ENCODE results near the gene ESR2.
A peak's percentile ranks its signal among the peaks of the same experiment; 100 is the strongest.

The ESR2 gene

DNA sequence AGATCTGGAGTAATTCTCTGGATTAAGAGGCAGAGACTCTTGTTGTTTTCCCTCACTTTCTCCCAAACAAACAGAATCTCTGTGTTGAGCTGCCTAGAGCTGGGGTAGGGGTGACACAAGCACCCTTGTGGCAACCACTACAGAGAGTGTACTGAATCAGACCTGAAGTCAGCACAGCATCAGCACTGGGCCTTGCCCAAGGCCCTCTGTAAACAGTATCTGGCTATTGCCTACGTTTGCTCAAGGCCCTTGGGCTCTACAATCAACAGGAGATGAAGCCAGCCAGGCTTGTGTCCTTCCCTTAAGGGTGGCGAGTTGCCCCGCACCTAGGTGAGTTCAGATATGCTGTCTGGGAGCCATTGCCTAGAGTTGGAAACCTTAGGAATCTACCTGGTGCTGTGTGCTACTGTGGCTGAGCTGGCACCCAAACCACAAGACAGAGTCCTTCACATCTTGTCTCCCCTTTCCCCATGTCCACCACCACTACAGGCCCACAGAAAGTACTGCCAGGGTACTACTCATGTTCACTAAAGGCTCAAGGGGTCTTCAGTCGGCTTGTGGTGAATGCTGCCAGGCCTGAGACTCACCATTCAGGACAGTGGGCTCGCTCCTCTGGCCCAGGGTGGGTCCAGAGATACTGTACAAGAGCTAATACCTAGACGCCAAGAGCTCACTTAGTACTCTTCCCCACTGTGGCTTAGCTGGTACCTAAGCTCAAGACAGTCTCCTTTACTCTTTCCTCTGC, 234.5 kb downstream of the ESR2 start:
- H2BK12ac ChIP-seq (ENCODE audit: low read length), result no peak overlapping the region
- H3K79me1 ChIP-seq (ENCODE audit: low read depth, low read length), result no peaks in the 10 kb centered on the region
- no peak overlapping the region for H3K9ac ChIP-seq (ENCODE audit: low read depth, low read length, poor library complexity)
- no peak overlapping the region for H3K4me3 ChIP-seq (ENCODE audit: low read length in 2 of 2)
- H3K14ac ChIP-seq (ENCODE audit: low read length), result no peak overlapping the region
- no peak overlapping the region for H4K91ac ChIP-seq (ENCODE audit: low read depth, low read length, poor library complexity)
- H3K4ac ChIP-seq (ENCODE audit: low read length), result no peak overlapping the region
- peak overlapping the region; percentile 52 for H3K18ac ChIP-seq (ENCODE audit: low read length)
- H2AFZ ChIP-seq (ENCODE audit: low read length), result no peak overlapping the region
- peaks cover 0 to 7% of the 10 kb centered on the region in 2 donors for H3K4me1 ChIP-seq (ENCODE audit: control insufficient read depth in 2 of 2, insufficient read depth in 1 of 2, low read depth in 1 of 2, low read length in 2 of 2)
- no peak overlapping the region for H3K4me2 ChIP-seq (ENCODE audit: insufficient read depth, low read length, poor library complexity, severe bottlenecking)
- H3K27ac ChIP-seq (replicated peaks; ENCODE audit: low read length), result no peak overlapping the region
- no peak overlapping the region for H2AK5ac ChIP-seq (ENCODE audit: low read depth, low read length)
- H3K27me3 ChIP-seq (ENCODE audit: control insufficient read depth in 3 of 3, insufficient read depth in 3 of 3, low read depth in 1 of 3, low read length in 3 of 3), result no peaks in the 10 kb centered on the region
- no peak overlapping the region for H3K23ac ChIP-seq (ENCODE audit: low read depth, low read length, poor library complexity)
- H2BK15ac ChIP-seq (ENCODE audit: low read length), result no peak overlapping the region
- no peak for DNase-seq (ENCODE audit: low spot score)
- no peak overlapping the region for H2BK5ac ChIP-seq (ENCODE audit: low read length)
- H4K8ac ChIP-seq (ENCODE audit: low read depth, low read length), result no peak overlapping the region
- H3K36me3 ChIP-seq (replicated peaks in 1 of 2; ENCODE audit: control insufficient read depth in 2 of 2, insufficient read depth in 2 of 2, low read length in 2 of 2), result peaks cover 6 to 88% of the 10 kb centered on the region in 2 donors
- no CpG with 5 or more reads among the region's 6 CpGs for WGBS, 2 donors (ENCODE audit: extremely low coverage in 2 of 2, insufficient read length in 2 of 2, insufficient replicate concordance in 1 of 2)
- H3K9me3 ChIP-seq (replicated peaks in 1 of 2; ENCODE audit: control insufficient read depth in 2 of 2, insufficient read depth in 1 of 2, low read depth in 1 of 2, low read length in 2 of 2), result peaks cover 0 to 3% of the 10 kb centered on the region in 2 donors
- H2BK120ac ChIP-seq (ENCODE audit: low read depth, low read length), result no peak overlapping the region

DNA sequence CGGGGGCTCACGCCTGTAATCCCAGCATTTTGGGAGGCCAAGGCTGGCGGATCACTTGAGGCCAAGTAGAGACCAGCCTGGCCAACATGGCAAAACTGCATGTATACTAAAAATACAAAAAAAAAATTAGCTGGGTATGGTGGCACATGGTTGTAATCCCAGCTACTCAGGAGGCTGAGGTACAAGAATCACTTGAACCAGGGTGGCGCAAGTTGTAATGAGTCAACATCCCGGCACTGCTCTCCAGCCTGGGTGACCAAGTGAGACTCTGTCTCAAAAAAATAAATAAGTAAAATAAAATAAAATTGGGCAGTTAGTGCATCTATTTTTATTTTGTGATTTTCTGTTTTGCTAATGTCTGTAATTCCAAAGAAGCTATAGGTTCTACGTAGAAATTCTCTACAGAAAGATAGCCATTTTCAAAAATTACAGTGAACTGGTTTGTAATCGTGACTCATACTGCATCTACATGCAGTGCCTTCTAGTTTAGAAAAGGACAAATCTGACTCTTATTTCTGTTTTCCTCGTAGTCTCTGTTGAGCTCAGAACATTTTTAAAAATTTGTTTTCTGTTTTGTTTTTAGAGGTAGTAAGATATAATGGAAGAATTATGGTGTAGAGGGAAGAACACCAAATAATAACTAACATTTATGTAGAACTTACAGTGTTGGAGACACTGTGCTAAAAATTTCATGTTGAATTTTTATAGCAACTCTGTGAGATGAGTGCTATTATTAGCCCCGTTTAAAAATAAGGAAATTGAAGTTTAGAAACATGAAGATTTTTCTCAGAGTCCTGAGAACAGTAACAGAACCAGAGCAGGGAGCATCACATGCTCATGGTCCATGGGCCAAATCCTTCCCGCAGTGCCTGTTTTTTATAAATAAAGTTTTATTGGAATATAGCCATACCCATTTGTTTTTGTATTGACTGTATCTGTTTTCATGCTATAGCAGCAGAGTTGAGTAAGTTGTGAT, 240.2 kb downstream of the ESR2 start:
- Histone ChIP-seq H4K8ac (ENCODE audit: low read depth, low read length) (no peak overlapping the region), H3K9ac (ENCODE audit: low read depth, low read length, poor library complexity) (no peak overlapping the region), H2BK12ac (ENCODE audit: low read length) (no peak overlapping the region), H2BK5ac (ENCODE audit: low read length) (no peak overlapping the region), H3K23ac (ENCODE audit: low read depth, low read length, poor library complexity) (no peak overlapping the region), H2AK5ac (ENCODE audit: low read depth, low read length) (no peak overlapping the region), H3K4me2 (ENCODE audit: insufficient read depth, low read length, poor library complexity, severe bottlenecking) (no peak overlapping the region), H3K36me3 (replicated peaks in 1 of 2; ENCODE audit: control insufficient read depth in 2 of 2, insufficient read depth in 2 of 2, low read length in 2 of 2) (peaks cover 9 to 92% of the 10 kb centered on the region in 2 donors), H3K18ac (ENCODE audit: low read length) (no peak overlapping the region), H3K4me3 (ENCODE audit: low read length in 2 of 2) (no peak overlapping the region), H3K4me1 (ENCODE audit: control insufficient read depth in 2 of 2, insufficient read depth in 1 of 2, low read depth in 1 of 2, low read length in 2 of 2) (no peaks in the 10 kb centered on the region), H2AFZ (ENCODE audit: low read length) (no peak overlapping the region), H3K27ac (replicated peaks; ENCODE audit: low read length) (no peak overlapping the region), H2BK15ac (ENCODE audit: low read length) (no peak overlapping the region), H2BK120ac (ENCODE audit: low read depth, low read length) (no peak overlapping the region), H3K27me3 (ENCODE audit: control insufficient read depth in 3 of 3, insufficient read depth in 3 of 3, low read depth in 1 of 3, low read length in 3 of 3) (no peaks in the 10 kb centered on the region), H3K14ac (ENCODE audit: low read length) (no peak overlapping the region), H4K91ac (ENCODE audit: low read depth, low read length, poor library complexity) (no peak overlapping the region), H3K9me3 (replicated peaks in 1 of 2; ENCODE audit: control insufficient read depth in 2 of 2, insufficient read depth in 1 of 2, low read depth in 1 of 2, low read length in 2 of 2) (peaks cover 0 to 12% of the 10 kb centered on the region in 2 donors), H3K79me1 (ENCODE audit: low read depth, low read length) (no peaks in the 10 kb centered on the region), H3K4ac (ENCODE audit: low read length) (no peak overlapping the region)
- no peak for DNase-seq (ENCODE audit: low spot score)
- no CpG with 5 or more reads among the region's 10 CpGs for WGBS, 2 donors (ENCODE audit: extremely low coverage in 2 of 2, insufficient read length in 2 of 2, insufficient replicate concordance in 1 of 2)

DNA sequence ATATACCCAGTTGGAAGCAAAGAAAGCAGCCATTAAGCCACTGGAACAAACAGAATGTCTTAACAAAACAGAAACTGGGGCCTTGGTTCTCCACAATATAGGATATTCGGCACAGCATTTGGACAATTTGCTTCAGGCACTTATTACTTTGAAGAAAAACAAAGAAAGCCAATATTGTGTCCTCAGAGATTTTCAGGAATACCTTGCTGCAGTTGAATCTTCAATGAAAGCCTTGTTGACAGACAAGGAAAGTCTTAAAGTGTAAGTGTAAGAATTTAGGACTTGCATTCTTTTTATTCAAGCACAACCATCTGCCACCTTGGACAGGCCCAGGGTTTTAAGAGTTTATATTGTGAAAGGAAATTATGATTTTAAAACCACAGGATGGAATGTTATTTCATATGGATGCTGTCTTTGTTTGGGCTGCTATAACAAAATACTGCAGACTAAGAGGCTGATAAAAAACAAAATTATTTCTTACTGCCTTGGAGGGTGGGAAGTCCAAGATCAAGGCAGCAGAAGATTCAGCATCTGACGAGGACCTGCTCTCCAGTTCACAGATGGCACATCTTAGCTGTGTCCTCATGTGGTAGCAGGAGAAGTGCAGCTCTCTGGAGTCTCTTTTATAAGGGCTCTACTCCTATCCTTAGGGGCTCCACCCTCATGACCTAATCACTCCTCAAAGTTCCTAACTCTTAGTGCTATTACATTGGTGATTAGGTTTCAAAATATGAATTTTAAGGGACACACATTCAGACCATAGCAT, 244.4 kb downstream of the ESR2 start:
- Histone ChIP-seq H3K14ac (ENCODE audit: low read length) (no peak overlapping the region), H3K36me3 (replicated peaks in 1 of 2; ENCODE audit: control insufficient read depth in 2 of 2, insufficient read depth in 2 of 2, low read length in 2 of 2) (peaks cover 16 to 97% of the 10 kb centered on the region in 2 donors), H2AK5ac (ENCODE audit: low read depth, low read length) (no peak overlapping the region), H3K18ac (ENCODE audit: low read length) (no peak overlapping the region), H2BK12ac (ENCODE audit: low read length) (no peak overlapping the region), H3K4me1 (ENCODE audit: control insufficient read depth in 2 of 2, insufficient read depth in 1 of 2, low read depth in 1 of 2, low read length in 2 of 2) (no peaks in the 10 kb centered on the region), H3K27me3 (ENCODE audit: control insufficient read depth in 3 of 3, insufficient read depth in 3 of 3, low read depth in 1 of 3, low read length in 3 of 3) (no peaks in the 10 kb centered on the region), H3K9ac (ENCODE audit: low read depth, low read length, poor library complexity) (no peak overlapping the region), H2BK15ac (ENCODE audit: low read length) (no peak overlapping the region), H3K27ac (replicated peaks; ENCODE audit: low read length) (no peak overlapping the region), H2BK120ac (ENCODE audit: low read depth, low read length) (no peak overlapping the region), H2AFZ (ENCODE audit: low read length) (no peak overlapping the region), H3K23ac (ENCODE audit: low read depth, low read length, poor library complexity) (no peak overlapping the region), H3K4me3 (ENCODE audit: low read length in 2 of 2) (no peak overlapping the region), H2BK5ac (ENCODE audit: low read length) (no peak overlapping the region), H3K4me2 (ENCODE audit: insufficient read depth, low read length, poor library complexity, severe bottlenecking) (no peak overlapping the region), H4K91ac (ENCODE audit: low read depth, low read length, poor library complexity) (no peak overlapping the region), H4K8ac (ENCODE audit: low read depth, low read length) (no peak overlapping the region), H3K79me1 (ENCODE audit: low read depth, low read length) (peaks cover 3% of the 10 kb centered on the region), H3K9me3 (replicated peaks in 1 of 2; ENCODE audit: control insufficient read depth in 2 of 2, insufficient read depth in 1 of 2, low read depth in 1 of 2, low read length in 2 of 2) (peaks cover 0 to 8% of the 10 kb centered on the region in 2 donors), H3K4ac (ENCODE audit: low read length) (no peak overlapping the region)
- DNase-seq (ENCODE audit: low spot score), result no peak
- no CpG with 5 or more reads among the region's 2 CpGs for WGBS, 2 donors (ENCODE audit: extremely low coverage in 2 of 2, insufficient read length in 2 of 2, insufficient replicate concordance in 1 of 2)

Data from neuronal stem cell (in vitro differentiated cells).